Uterus (tissue), 2 donors: ENCODE results near the gene C19orf38.

Experiments
- POLR2A ChIP-seq, 2 donors: fragments of 450-650 bp; IDR thresholded peaks; one replicate each; pipeline ENCODE4 v1.6.1; 2016; ENCODE audit warnings: antibody characterized with exemption in 2 of 2, mild to moderate bottlenecking in 1 of 2, moderate library complexity in 1 of 2
- TF ChIP-seq, protein P1 (sequence below), 4 experiments: fragments of 200-600 bp in 2 of 4; fragments of 450-650 bp in 2 of 4; sonication (generic) in 2 of 4; IDR thresholded peaks; one replicate each; pipeline ENCODE4 v1.5.1; 2016 to 2019; ENCODE audit warnings: antibody characterized with exemption in 4 of 4, mild to moderate bottlenecking in 2 of 4, moderate library complexity in 1 of 4

DNA sequence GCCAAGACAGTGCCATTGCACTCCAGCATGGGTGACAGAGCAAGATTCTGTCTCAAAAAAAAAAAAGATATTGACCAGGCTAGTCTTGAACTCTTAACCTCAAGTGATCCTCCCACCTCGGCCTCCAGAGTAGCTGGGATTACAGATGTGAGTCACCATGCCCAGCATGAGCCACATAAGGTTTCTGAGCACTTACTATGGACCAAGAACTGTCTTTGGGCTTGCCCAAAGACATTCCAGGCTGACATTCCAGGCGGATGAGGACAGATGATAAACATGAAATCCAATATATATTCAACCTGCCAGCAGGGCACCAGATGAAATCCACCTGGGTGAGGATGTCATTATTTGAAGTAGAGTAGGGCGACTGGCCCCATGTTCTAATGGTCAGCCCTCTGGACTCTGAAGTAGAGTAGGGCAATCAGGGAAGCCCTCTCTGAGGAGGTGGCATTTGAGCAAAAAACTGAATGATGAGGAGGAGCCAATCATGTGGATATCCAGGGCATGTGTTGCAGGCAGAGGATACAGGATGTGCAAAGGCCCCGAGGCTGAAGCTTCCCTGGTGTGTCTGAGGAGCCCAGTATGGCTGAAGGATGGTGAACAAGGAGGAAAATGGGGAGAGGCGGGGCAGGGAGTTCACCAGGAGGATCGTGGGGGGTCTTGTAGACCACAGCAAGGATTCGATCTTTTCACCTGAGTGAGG lies 4.0 kb downstream of the C19orf38 start:
- no peak for TF ChIP-seq POLR2A (IDR thresholded peaks at IDR 0.05)
- TF ChIP-seq, protein P1, sequence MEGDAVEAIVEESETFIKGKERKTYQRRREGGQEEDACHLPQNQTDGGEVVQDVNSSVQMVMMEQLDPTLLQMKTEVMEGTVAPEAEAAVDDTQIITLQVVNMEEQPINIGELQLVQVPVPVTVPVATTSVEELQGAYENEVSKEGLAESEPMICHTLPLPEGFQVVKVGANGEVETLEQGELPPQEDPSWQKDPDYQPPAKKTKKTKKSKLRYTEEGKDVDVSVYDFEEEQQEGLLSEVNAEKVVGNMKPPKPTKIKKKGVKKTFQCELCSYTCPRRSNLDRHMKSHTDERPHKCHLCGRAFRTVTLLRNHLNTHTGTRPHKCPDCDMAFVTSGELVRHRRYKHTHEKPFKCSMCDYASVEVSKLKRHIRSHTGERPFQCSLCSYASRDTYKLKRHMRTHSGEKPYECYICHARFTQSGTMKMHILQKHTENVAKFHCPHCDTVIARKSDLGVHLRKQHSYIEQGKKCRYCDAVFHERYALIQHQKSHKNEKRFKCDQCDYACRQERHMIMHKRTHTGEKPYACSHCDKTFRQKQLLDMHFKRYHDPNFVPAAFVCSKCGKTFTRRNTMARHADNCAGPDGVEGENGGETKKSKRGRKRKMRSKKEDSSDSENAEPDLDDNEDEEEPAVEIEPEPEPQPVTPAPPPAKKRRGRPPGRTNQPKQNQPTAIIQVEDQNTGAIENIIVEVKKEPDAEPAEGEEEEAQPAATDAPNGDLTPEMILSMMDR (IDR thresholded peaks at IDR 0.05): no peak
